GM12864 (cell line): ENCODE measurements around the gene SHISA3.

Source experiments
- DNase-seq: peaks from one replicate; pipeline ENCODE4 v3.0.0-alpha.2; 2011; ENCODE audit warnings: low read depth
- H3K4me3 ChIP-seq: 2 replicates; pipeline ENCODE4 v1.5.1; 2011; ENCODE audit warnings: mild to moderate bottlenecking, low read depth, low read length, control low read depth
- TF ChIP-seq, protein P1 (sequence below): IDR thresholded peaks from 2 replicates; pipeline ENCODE4 v1.5.1; 2011; ENCODE audit warnings: low read depth, mild to moderate bottlenecking, moderate library complexity, low read length, control low read depth, inconsistent platforms; ENCODE audit errors: missing control alignments

The SHISA3 gene

DNA sequence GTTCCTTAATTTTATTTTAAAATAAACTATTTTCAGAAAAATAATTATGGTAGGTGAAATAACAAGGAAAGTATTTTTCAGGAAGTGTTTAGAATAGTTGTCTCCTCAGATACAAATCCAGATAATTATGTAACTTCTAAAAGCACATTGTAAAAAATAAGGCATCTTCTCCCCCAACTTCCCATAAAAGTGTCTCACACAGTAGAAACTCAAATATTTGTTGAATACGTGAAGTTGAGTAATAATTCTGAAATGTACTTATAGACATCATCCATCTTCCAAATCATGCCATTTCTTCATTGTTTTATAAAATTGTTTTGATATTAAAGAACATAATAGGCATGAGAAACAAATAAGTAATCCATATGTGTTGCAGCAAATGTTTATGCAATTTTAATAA is 18.0 kb downstream of the SHISA3 start:
- no peak for DNase-seq
- H3K4me3 ChIP-seq = no peak overlapping the region
- TF ChIP-seq, protein P1, sequence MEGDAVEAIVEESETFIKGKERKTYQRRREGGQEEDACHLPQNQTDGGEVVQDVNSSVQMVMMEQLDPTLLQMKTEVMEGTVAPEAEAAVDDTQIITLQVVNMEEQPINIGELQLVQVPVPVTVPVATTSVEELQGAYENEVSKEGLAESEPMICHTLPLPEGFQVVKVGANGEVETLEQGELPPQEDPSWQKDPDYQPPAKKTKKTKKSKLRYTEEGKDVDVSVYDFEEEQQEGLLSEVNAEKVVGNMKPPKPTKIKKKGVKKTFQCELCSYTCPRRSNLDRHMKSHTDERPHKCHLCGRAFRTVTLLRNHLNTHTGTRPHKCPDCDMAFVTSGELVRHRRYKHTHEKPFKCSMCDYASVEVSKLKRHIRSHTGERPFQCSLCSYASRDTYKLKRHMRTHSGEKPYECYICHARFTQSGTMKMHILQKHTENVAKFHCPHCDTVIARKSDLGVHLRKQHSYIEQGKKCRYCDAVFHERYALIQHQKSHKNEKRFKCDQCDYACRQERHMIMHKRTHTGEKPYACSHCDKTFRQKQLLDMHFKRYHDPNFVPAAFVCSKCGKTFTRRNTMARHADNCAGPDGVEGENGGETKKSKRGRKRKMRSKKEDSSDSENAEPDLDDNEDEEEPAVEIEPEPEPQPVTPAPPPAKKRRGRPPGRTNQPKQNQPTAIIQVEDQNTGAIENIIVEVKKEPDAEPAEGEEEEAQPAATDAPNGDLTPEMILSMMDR = no peak

DNA sequence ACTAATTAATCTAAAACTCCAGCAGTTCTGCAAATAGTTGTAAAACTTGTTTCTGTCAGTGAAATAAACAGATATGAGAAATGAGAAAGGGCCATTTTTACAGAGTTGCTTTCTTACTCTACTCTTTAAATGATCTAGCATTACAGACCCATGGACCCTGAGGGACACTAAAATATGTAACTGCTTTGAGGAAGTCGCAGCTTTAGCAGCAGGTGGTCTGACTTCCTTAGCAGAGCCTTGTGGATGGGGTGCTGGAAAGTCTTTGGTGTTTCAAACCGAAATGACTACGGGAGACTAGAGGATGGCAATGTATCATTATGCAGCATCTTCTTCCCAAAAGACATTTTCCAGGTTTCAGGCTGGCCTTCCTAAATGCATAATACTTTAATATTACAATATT is 18.7 kb downstream of the SHISA3 start:
- no peak for DNase-seq
- H3K4me3 ChIP-seq = no peak overlapping the region
- TF ChIP-seq, protein P1 = no peak

DNA sequence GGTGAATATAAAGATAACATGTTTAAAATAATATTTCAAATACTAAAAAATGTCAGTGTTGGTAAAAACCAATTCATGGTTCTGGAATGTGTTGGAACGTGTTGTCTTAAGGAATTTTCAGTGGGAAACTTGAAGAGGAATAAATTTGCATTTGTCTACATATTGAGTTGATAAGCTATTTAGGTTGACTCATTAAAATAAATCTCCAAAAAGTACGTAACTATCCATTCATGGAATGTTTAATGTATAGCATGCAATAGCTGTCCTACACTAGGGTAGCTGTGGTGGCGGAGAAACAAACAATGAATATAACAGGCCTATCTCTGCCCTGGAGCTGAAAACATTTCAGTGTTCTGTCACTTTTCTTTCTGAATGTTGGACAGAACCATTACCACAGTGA is 20.3 kb downstream of the SHISA3 start:
- H3K4me3 ChIP-seq = no peak overlapping the region
- TF ChIP-seq, protein P1 = no peak
- DNase-seq = no peak

DNA sequence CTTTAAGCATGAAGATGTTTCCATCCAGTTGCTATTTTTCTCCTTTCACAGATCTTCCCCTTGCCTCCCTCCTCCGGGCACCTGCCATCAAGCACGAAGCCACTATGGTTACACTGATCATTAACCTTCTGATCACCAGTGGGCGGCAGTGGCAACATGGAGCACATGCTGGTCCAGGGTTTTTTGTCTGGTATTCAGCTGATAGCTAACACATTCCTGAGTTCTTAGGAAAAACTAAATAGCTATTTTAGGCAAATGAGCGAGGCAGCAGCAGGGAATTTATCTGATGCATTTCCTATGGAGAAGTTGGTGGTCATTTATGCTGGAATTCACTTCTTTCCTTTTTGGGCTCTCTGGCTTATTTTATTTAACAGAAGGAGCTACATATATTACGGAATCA is 22.9 kb downstream of the SHISA3 start:
- TF ChIP-seq, protein P1 = no peak
- DNase-seq = no peak
- H3K4me3 ChIP-seq = no peak overlapping the region

DNA sequence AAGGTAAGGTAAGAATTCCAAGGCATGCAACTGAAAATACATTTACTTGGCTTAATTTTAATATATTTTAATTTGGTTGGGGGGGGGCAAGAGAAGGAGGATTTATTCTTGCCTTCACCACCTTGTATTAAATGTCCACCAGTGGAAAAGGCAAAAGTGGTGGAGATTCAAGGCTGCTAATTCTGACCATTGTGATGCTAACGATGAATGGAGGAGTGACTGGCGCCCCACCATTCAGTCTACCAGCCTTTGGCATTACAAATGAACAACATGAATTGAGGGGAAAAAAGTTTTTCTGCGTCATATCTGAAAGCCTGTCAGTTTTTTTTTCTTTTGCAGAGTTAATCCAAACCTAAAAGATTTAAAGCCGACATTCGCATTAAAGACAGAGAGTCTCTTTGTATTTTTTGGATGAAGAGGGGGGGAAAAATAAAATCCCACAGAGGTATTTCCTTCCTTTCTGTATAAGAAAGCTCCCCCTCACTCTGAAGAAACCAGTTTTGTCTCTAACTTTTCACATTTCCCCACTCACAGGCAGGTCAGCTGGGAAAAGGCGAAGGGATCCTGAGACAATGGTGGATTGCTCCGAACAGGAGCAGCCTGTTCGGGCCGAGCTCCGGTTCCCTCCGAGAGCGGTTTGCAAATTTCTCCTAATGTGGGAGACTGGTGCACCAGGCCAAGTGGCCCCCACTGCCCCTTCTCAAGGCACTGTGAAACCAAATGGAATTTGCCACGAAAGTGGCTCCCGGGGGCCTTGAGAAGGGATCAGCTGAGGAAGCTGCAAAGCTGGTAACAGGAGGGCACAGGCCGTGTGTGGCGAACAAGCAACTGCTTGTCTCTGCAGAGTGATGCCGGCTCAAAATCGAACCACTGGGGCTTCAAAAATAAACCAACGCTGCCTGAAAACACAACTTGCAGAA is 28.1 kb downstream of the SHISA3 start:
- DNase-seq = no peak
- TF ChIP-seq, protein P1 = no peak
- H3K4me3 ChIP-seq = no peak overlapping the region

DNA sequence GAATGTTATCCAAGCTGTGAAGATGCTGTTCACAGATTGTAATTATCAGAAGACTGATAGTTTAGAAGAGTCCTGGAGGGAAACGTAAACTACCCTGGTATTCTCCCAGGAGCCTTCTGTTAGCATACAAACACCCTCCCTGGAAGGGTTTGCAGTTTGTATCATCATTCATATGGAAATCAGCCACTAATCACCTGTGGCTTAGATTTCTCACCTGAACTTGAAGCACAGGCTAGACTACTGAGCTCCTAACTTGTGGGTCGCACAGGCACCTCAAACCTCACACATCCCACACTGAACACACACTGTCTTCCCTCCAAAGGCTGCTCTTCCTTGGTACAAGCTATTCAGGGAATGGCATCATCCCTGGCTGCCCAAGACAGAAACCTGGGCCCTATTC is 30.7 kb downstream of the SHISA3 start:
- TF ChIP-seq, protein P1 = no peak
- no peak for DNase-seq

More for the DNA sequence above, 30.7 kb downstream of the SHISA3 start:
- no peak overlapping the region for H3K4me3 ChIP-seq
